ENCODE data around the gene THG1L.

GRCh38 chr5:157744051-157745011, 13.1 kb downstream of the THG1L start:
- no peak for TF ChIP-seq EZH2 (IDR thresholded peaks at IDR 0.05; ENCODE audit: borderline replicate concordance, insufficient read depth, low read depth, low read length, poor library complexity, severe bottlenecking)
- no peak for TF ChIP-seq CTCF (IDR thresholded peaks at IDR 0.05)

Data from B cell (primary cell).